Smooth muscle cell (in vitro differentiated cells): ENCODE data around the gene SPOCD1. TPM values are rescaled to one million over a fixed set of nuclear protein-coding genes. Genes with fewer than 3 reads are reported as not detected.

Experiments
- DNase-seq: peaks from one replicate; lab custom pipeline; 2025; ENCODE audit not compliant: unreplicated experiment; lab: John Stamatoyannopoulos, UW
- H2AFZ ChIP-seq: fragments of 200-600 bp; sonication (generic); 2 replicates; pipeline ENCODE4 v1.6.0; 2016; ENCODE audit warnings: antibody characterized with exemption, low read depth, mild to moderate bottlenecking
- H3F3A ChIP-seq: fragments of 200-600 bp; sonication (generic); 2 replicates; pipeline ENCODE4 v1.6.0; 2017; ENCODE audit warnings: antibody characterized with exemption, low read depth
- H3K27ac ChIP-seq: fragments of 200-600 bp; sonication (generic); 2 replicates; pipeline ENCODE4 v1.5.1; 2016; ENCODE audit warnings: low read depth, mild to moderate bottlenecking
- H3K27me3 ChIP-seq: fragments of 200-600 bp; sonication (generic); 2 replicates; pipeline ENCODE4 v1.6.1; 2016; ENCODE audit warnings: low read depth, mild to moderate bottlenecking
- H3K36me3 ChIP-seq: fragments of 200-600 bp; sonication (generic); 2 replicates; pipeline ENCODE4 v1.5.1; 2016; ENCODE audit warnings: low read depth
- H3K4me1 ChIP-seq: fragments of 200-600 bp; sonication (generic); 2 replicates; pipeline ENCODE4 v1.5.1; 2016; ENCODE audit warnings: low read depth
- H3K4me2 ChIP-seq: fragments of 200-600 bp; sonication (generic); 2 replicates; pipeline ENCODE4 v1.6.0; 2016; ENCODE audit warnings: mild to moderate bottlenecking
- H3K4me3 ChIP-seq: fragments of 200-600 bp; sonication (generic); 2 replicates; pipeline ENCODE4 v1.5.1; 2016; ENCODE audit warnings: mild to moderate bottlenecking
- H3K79me2 ChIP-seq: fragments of 200-600 bp; sonication (generic); 2 replicates; pipeline ENCODE4 v1.6.0; 2016; ENCODE audit warnings: low read depth, mild to moderate bottlenecking
- H3K9ac ChIP-seq: fragments of 200-600 bp; sonication (generic); 2 replicates; pipeline ENCODE4 v1.6.0; 2016; ENCODE audit warnings: low read depth
- H3K9me3 ChIP-seq: fragments of 200-600 bp; sonication (generic); replicated peaks from 2 replicates; pipeline ENCODE4 v1.5.1; 2016; ENCODE audit warnings: low read depth
- H4K20me1 ChIP-seq: fragments of 200-600 bp; sonication (generic); 2 replicates; pipeline ENCODE4 v1.6.0; 2016; ENCODE audit warnings: low read depth
- WGBS: methylation state at CpG from one replicate; pipeline ENCODE4 v1.1.7; 2016; ENCODE audit warnings: low lambda C conversion rate; 5-methylcytosine and 5-hydroxymethylcytosine counted together
- polyA plus RNA-seq: library from polyadenylated mRNA; unstranded; fragments of >200 nt; fragmentation: Nextera tagmentation; extraction: Ambion mirVana; gene quantifications from 2 replicates; pipeline ENCODE4 v1.2.1, GENCODE V29; 2016
- total RNA-seq: library from RNA; depleted of rRNA; stranded (reverse); fragments of >200 nt; gene quantifications from 2 replicates; pipeline ENCODE4 v1.2.3, GENCODE V29; 2014
- TF ChIP-seq, protein P1 (sequence below): fragments of 200-600 bp; sonication (generic); IDR thresholded peaks from 2 replicates; pipeline ENCODE4 v1.5.1; 2017; ENCODE audit warnings: borderline replicate concordance, mild to moderate bottlenecking, antibody characterized with exemption; ENCODE audit not compliant: insufficient read depth, poor library complexity, severe bottlenecking

SPOCD1 gene
- total and polyA plus RNA-seq, 2 experiments from 2014 or later, result 39.5 to 45.3 TPM

- H3K4me1 ChIP-seq, result no peaks in the 10 kb centered on the region
- no peaks in the 10 kb centered on the region for H3K36me3 ChIP-seq
- no peak overlapping the region for H2AFZ ChIP-seq
- TF ChIP-seq, protein P1, sequence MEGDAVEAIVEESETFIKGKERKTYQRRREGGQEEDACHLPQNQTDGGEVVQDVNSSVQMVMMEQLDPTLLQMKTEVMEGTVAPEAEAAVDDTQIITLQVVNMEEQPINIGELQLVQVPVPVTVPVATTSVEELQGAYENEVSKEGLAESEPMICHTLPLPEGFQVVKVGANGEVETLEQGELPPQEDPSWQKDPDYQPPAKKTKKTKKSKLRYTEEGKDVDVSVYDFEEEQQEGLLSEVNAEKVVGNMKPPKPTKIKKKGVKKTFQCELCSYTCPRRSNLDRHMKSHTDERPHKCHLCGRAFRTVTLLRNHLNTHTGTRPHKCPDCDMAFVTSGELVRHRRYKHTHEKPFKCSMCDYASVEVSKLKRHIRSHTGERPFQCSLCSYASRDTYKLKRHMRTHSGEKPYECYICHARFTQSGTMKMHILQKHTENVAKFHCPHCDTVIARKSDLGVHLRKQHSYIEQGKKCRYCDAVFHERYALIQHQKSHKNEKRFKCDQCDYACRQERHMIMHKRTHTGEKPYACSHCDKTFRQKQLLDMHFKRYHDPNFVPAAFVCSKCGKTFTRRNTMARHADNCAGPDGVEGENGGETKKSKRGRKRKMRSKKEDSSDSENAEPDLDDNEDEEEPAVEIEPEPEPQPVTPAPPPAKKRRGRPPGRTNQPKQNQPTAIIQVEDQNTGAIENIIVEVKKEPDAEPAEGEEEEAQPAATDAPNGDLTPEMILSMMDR, result no peak
- no peak overlapping the region for H3K4me3 ChIP-seq
- no peak overlapping the region for H3K27ac ChIP-seq
- no peak overlapping the region for H3K4me2 ChIP-seq
- 98% methylated on average over 8 of the region's 8 CpGs for WGBS
- no peak overlapping the region for H3K9ac ChIP-seq
- H4K20me1 ChIP-seq, result no peaks in the 10 kb centered on the region
- H3K79me2 ChIP-seq, result no peaks in the 10 kb centered on the region
- no peak for DNase-seq
- H3K27me3 ChIP-seq, result no peaks in the 10 kb centered on the region
- peaks cover 5% of the 10 kb centered on the region for H3F3A ChIP-seq
- H3K9me3 ChIP-seq, result no peaks in the 10 kb centered on the region
These were observed 14.7 kb upstream of the SPOCD1 start for GRCh38 chr1:31830511-31830910.

GRCh38 chr1:31830065-31830464, 14.2 kb upstream of the SPOCD1 start:
- 86% methylated on average over 10 of the region's 10 CpGs for WGBS
- Histone ChIP-seq H3K27me3 (no peaks in the 10 kb centered on the region), H3K4me3 (no peak overlapping the region), H3K4me2 (no peak overlapping the region), H3K4me1 (no peaks in the 10 kb centered on the region), H3K27ac (no peak overlapping the region), H2AFZ (no peak overlapping the region), H3K9me3 (no peaks in the 10 kb centered on the region), H3K9ac (no peak overlapping the region), H4K20me1 (no peaks in the 10 kb centered on the region), H3K79me2 (no peaks in the 10 kb centered on the region), H3K36me3 (no peaks in the 10 kb centered on the region), H3F3A (peaks cover 5% of the 10 kb centered on the region)
- TF ChIP-seq, protein P1, result no peak
- no peak for DNase-seq

GRCh38 chr1:31828926-31829690, 13.3 kb upstream of the SPOCD1 start:
- TF ChIP-seq, protein P1, result no peak
- H3K36me3 ChIP-seq, result no peaks in the 10 kb centered on the region
- H3K9me3 ChIP-seq, result no peaks in the 10 kb centered on the region
- H3K27me3 ChIP-seq, result no peaks in the 10 kb centered on the region
- H3K4me2 ChIP-seq, result no peak overlapping the region
- H2AFZ ChIP-seq, result no peak overlapping the region
- H3K9ac ChIP-seq, result no peak overlapping the region
- no peak for DNase-seq
- no peak overlapping the region for H3K27ac ChIP-seq
- H3K79me2 ChIP-seq, result no peaks in the 10 kb centered on the region
- H3K4me1 ChIP-seq, result no peaks in the 10 kb centered on the region
- H3F3A ChIP-seq, result peaks cover 5% of the 10 kb centered on the region
- WGBS, result 95% methylated on average over 15 of the region's 15 CpGs
- no peaks in the 10 kb centered on the region for H4K20me1 ChIP-seq
- H3K4me3 ChIP-seq, result no peak overlapping the region

DNA sequence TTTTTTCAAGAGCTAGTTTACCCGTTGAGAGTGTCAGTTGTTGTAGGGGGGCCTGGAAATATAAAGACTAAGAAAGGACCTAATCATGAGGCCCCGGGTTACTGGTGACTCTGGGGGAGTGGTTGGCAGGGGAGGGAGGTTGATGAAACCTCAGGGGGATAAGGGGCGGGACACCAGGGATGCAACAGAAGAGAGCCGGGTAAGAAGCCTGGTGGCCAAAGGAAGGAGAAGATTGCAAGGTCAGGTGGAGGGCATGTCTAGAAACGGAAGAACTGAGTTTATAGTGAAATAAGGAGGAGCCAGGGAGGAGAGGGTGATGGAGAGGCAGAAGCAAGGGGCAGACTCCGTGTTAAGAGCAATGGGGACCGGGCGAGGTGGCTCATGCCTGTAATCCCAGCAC, 12.5 kb upstream of the SPOCD1 start:
- Histone ChIP-seq H3F3A (peaks cover 5% of the 10 kb centered on the region), H3K4me3 (no peak overlapping the region), H3K9ac (no peak overlapping the region), H3K36me3 (no peaks in the 10 kb centered on the region), H3K4me2 (no peak overlapping the region), H3K79me2 (no peaks in the 10 kb centered on the region), H3K27ac (no peak overlapping the region), H3K27me3 (no peaks in the 10 kb centered on the region), H2AFZ (no peak overlapping the region), H4K20me1 (no peaks in the 10 kb centered on the region), H3K4me1 (no peaks in the 10 kb centered on the region), H3K9me3 (no peaks in the 10 kb centered on the region)
- no peak for DNase-seq
- TF ChIP-seq, protein P1, result no peak
- WGBS, result 85% methylated on average over 8 of the region's 8 CpGs
